Tibial nerve (tissue), 4 donors: ENCODE measurements around the gene DBNDD1. TPM values are rescaled to one million over a fixed set of nuclear protein-coding genes. Genes with fewer than 3 reads are reported as not detected.

ENCODE experiments used
- DNase-seq, 2 donors: peaks; one replicate each; pipeline ENCODE4 v3.0.0-alpha.2; 2019; ENCODE audit warnings: low spot score in 2 of 2
- H3K27ac ChIP-seq, 4 donors: fragments of 200-600 bp; sonication (generic) in 3 of 4; one replicate each; pipeline ENCODE4 v1.5.1; 2017 to 2019; ENCODE audit warnings: mild to moderate bottlenecking in 1 of 4
- H3K27me3 ChIP-seq, 2 donors: fragments of 200-600 bp; sonication (generic) in 1 of 2; one replicate each; pipeline versions ENCODE4 v1.5.1 to v1.6.0; 2017 to 2019
- H3K36me3 ChIP-seq, 3 donors: fragments of 200-600 bp; sonication (generic); one replicate each; pipeline ENCODE4 v1.5.1; 2018 to 2019
- H3K4me1 ChIP-seq, 4 donors: fragments of 200-600 bp; sonication (generic) in 3 of 4; one replicate each; pipeline ENCODE4 v1.5.1; 2017 to 2019
- H3K4me3 ChIP-seq, 4 donors: fragments of 200-600 bp; sonication (generic) in 3 of 4; one replicate each; pipeline ENCODE4 v1.5.1; 2017 to 2019; ENCODE audit warnings: mild to moderate bottlenecking in 1 of 4, moderate library complexity in 1 of 4
- H3K9me3 ChIP-seq, 4 donors: fragments of 200-600 bp; sonication (generic) in 3 of 4; one replicate each; pipeline ENCODE4 v1.5.1; 2017 to 2019
- EP300 ChIP-seq, 2 donors: sonication (generic); formaldehyde crosslinking; IDR thresholded peaks; one replicate each; pipeline ENCODE4 v1.6.1; 2017; ENCODE audit warnings: antibody characterized with exemption in 2 of 2, mild to moderate bottlenecking in 1 of 2
- POLR2A ChIP-seq, 2 donors: fragments of 450-650 bp; IDR thresholded peaks; one replicate each; pipeline ENCODE4 v1.6.1; 2017; ENCODE audit warnings: antibody characterized with exemption in 2 of 2, mild to moderate bottlenecking in 2 of 2, moderate library complexity in 2 of 2
- WGBS, 2 donors: methylation state at CpG; one replicate each; pipeline ENCODE4 v1.1.5; 2018; 5-methylcytosine and 5-hydroxymethylcytosine counted together
- total RNA-seq, 4 donors: library from RNA; depleted of rRNA; stranded (reverse); fragments of >200 nt; gene quantifications; one replicate each; pipeline ENCODE4 v1.1.0, GENCODE V29; 2016
- TF ChIP-seq, protein P1 (sequence below), 5 experiments: fragments of 200-600 bp in 3 of 5; fragments of 450-650 bp in 2 of 5; sonication (generic) in 3 of 5; IDR thresholded peaks; one replicate each; pipeline ENCODE4 v1.5.1; 2016 to 2019; ENCODE audit warnings: antibody characterized with exemption in 5 of 5, mild to moderate bottlenecking in 3 of 5, moderate library complexity in 2 of 5

The DBNDD1 gene
- total RNA-seq, 4 donors from 2014 or later = 0.42 to 2.6 (median 1.3) TPM

DNA sequence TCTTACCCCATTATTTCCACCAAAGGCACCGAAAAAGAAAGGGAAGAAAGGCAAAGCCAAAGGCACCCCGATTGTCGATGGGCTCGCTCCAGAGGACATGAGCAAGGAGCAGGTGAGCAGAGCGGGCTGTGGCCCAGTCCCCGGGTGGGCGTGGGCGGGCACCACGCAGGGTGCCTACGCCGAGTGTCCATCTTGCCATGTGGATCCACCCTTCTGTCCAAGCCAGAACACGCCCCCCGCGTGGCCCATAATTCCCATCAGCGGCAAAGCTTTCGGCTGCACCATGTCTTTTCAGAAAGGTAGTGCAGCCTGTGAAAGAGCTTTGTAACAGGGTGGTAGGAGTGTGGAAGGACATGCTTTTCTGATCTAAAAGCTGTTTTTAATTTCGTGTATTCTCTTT lies 8.4 kb upstream of the DBNDD1 start:
- Histone ChIP-seq H3K4me3 (no peak overlapping the region), H3K36me3 (peaks cover 0 to 36% (median 0%) of the 10 kb centered on the region in 3 donors), H3K9me3 (no peaks in the 10 kb centered on the region), H3K27me3 (no peaks in the 10 kb centered on the region), H3K4me1 (peaks cover 0 to 12% (median 6%) of the 10 kb centered on the region in 4 donors), H3K27ac (no peak overlapping the region)
- DNase-seq = no peak
- TF ChIP-seq POLR2A (IDR thresholded peaks at IDR 0.05) = no peak
- WGBS, 2 donors = 91 to 96% methylated on average over 17 of the region's 17 CpGs

DNA sequence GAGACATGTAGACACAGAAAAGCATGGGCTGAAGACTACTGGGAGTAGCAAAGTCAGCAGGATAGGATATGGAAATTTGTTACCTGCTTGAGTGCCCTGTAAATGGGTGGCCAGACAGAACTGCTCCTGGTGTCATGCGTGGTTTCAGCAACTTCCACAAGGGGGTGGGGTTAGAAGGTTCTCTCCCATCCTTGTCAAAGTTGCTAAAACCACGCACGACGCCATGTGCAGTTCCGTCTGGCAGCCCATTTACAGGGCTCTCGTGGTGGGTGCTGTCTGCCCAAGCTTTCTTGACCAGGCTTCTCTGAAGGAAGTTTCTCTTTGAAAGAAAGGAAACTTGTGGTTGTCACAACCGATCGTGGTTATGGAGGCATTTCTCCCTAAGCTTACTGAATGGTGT lies 6.9 kb upstream of the DBNDD1 start:
- TF ChIP-seq, protein P1, sequence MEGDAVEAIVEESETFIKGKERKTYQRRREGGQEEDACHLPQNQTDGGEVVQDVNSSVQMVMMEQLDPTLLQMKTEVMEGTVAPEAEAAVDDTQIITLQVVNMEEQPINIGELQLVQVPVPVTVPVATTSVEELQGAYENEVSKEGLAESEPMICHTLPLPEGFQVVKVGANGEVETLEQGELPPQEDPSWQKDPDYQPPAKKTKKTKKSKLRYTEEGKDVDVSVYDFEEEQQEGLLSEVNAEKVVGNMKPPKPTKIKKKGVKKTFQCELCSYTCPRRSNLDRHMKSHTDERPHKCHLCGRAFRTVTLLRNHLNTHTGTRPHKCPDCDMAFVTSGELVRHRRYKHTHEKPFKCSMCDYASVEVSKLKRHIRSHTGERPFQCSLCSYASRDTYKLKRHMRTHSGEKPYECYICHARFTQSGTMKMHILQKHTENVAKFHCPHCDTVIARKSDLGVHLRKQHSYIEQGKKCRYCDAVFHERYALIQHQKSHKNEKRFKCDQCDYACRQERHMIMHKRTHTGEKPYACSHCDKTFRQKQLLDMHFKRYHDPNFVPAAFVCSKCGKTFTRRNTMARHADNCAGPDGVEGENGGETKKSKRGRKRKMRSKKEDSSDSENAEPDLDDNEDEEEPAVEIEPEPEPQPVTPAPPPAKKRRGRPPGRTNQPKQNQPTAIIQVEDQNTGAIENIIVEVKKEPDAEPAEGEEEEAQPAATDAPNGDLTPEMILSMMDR (IDR thresholded peaks at IDR 0.05) = no peak
- TF ChIP-seq EP300 (IDR thresholded peaks at IDR 0.05) = no peak
- TF ChIP-seq POLR2A (IDR thresholded peaks at IDR 0.05) = no peak
- Histone ChIP-seq H3K27me3 (no peaks in the 10 kb centered on the region), H3K27ac (no peak overlapping the region), H3K9me3 (no peaks in the 10 kb centered on the region), H3K4me3 (no peak overlapping the region), H3K36me3 (peaks cover 0 to 36% (median 0%) of the 10 kb centered on the region in 3 donors), H3K4me1 (peaks cover 0 to 19% (median 6%) of the 10 kb centered on the region in 4 donors)
- 73 to 83% methylated on average over 8 of the region's 8 CpGs for WGBS, 2 donors
- DNase-seq = no peak

DNA sequence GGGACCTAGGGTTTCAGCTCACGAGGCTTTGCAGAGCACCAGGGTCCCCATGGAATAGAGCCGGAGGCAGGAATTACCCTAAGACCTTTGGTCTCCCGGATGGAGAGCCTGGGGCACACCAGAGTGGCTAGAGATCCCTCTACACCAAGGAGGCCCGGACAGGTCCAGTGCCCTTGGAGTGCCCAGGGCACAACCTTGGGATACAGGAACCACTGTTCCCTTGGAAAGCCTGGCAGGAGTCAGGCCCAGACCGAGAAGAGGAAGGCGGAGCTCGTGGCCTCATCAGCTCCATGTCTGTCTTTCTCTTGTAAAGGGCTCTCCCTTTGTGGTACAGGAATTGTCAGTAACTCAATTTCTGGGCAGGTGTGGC lies 3.8 kb upstream of the DBNDD1 start:
- 24 to 27% methylated on average over 4 to 6 of the region's 7 CpGs for WGBS, 2 donors
- Histone ChIP-seq H3K9me3 (no peaks in the 10 kb centered on the region), H3K27ac (peak overlapping the region in 3 of 4 donors; percentile 34 to 89 (median 76)), H3K36me3 (peaks cover 0 to 21% (median 0%) of the 10 kb centered on the region in 3 donors), H3K27me3 (no peaks in the 10 kb centered on the region), H3K4me1 (peaks cover 0 to 47% (median 16%) of the 10 kb centered on the region in 4 donors), H3K4me3 (peak overlapping the region; percentile 59 to 90 (median 67))
- TF ChIP-seq POLR2A (IDR thresholded peaks at IDR 0.05) = no peak
- TF ChIP-seq, protein P1 (IDR thresholded peaks at IDR 0.05) = no peak
- TF ChIP-seq EP300 (IDR thresholded peaks at IDR 0.05) = no peak
- no peak for DNase-seq

DNA sequence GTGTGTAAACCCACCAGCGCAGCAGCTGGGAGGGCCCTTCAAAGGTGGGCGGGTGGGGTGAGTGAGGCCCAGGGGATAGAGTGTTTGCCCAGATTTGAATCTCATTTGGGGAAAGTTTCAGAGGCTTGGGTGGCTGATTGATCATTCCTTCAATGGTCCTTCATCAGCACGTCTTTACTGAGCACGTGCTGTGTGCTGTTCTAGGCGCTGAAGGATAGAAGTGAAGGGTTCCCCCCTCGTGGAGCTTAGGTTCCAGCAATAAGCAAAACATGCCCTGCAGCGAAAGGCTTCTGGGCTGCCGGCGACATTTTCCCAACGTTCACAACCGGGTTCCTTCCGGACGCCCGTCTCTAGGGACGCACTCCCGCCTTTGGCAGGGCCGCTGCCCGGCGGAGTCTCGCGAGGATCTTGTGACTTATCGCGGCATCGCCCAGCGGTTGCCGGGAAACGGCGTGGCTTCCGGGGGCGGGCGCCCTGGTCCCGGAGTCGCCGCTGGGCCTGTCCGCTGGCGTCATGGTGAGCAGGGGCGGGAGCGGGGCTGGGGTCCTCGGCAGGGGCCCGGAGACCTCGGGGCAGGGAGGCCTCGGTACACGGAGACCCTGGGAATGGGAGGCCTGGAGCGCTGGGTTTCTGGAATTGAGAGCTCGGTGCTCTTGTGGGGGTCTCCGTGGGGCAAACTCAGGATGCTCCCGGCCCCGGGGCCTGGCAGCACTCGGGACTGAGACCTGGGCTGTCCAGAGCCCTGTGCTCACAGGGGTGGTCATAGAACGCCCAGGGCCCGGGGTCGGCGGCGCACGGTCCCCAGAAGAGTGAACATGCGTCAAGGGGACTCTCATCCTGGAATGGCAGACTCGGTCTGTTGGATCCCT lies 3.2 kb upstream of the DBNDD1 start:
- Histone ChIP-seq H3K27me3 (no peaks in the 10 kb centered on the region), H3K4me3 (peak overlapping the region; percentile 59 to 90 (median 67)), H3K4me1 (peaks cover 0 to 49% (median 16%) of the 10 kb centered on the region in 4 donors), H3K9me3 (no peaks in the 10 kb centered on the region), H3K27ac (peak overlapping the region in 3 of 4 donors; percentile 34 to 89 (median 76)), H3K36me3 (peaks cover 0 to 15% (median 0%) of the 10 kb centered on the region in 3 donors)
- peak; percentile 78 to 79 for DNase-seq
- TF ChIP-seq EP300 (IDR thresholded peaks at IDR 0.05) (peak in 1 of 2 donors; percentile 69), POLR2A (IDR thresholded peaks at IDR 0.05) (no peak)
- TF ChIP-seq, protein P1 (IDR thresholded peaks at IDR 0.05) = peak in 1 of 5 experiments; percentile 19
- 19 to 32% methylated on average over 7 to 11 of the region's 57 CpGs for WGBS, 2 donors

DNA sequence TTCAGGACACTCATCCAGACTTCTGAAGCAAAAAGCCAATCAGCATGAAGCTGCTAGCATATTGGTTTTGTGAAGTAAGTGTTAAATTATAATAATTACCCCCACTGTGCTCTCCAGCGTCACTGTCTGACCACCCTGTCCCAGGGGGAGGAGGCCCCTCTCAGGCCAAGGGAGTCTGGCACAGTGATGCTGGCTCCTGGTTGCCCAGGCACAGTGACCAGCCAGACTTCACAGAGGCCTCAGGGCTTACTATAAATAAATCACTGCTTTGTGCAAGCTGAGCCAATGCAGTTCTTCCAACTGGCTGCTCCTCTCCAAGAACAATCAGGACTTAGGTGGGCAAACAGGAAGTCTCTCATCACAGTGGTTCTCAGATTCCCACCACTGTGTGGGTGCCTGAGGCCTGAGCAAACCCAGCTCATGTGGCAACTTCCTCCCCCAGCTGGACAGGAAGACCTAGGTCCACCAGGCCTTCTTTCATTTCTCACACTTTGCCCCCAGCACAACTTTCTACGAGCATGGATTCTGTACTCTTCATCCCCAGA lies 1.7 kb upstream of the DBNDD1 start:
- Histone ChIP-seq H3K4me1 (peaks cover 0 to 49% (median 16%) of the 10 kb centered on the region in 4 donors), H3K27ac (peak overlapping the region in 2 of 4 donors; percentile 5 to 37), H3K4me3 (no peak overlapping the region), H3K27me3 (no peaks in the 10 kb centered on the region), H3K36me3 (peaks cover 0 to 1% (median 0%) of the 10 kb centered on the region in 3 donors), H3K9me3 (no peaks in the 10 kb centered on the region)
- WGBS, 2 donors = 61 to 67% methylated on average over 2 of the region's 2 CpGs
- TF ChIP-seq POLR2A (IDR thresholded peaks at IDR 0.05) (no peak), EP300 (IDR thresholded peaks at IDR 0.05) (no peak)
- TF ChIP-seq, protein P1 (IDR thresholded peaks at IDR 0.05) = no peak
- no peak for DNase-seq
